Mesendoderm (in vitro differentiated cells): Measurements from ENCODE around the gene PELO.

Experiments
- DNase-seq: peaks from one replicate; pipeline ENCODE4 v3.0.0; 2013
- H2AK5ac ChIP-seq: 2 replicates; pipeline ENCODE4 v1.6.1; 2013; ENCODE audit warnings: low read length, inconsistent platforms
- H2BK120ac ChIP-seq: 2 replicates; pipeline ENCODE4 v1.6.1; 2013; ENCODE audit warnings: low read depth, mild to moderate bottlenecking, low read length, moderate library complexity, mixed read lengths
- H2BK15ac ChIP-seq: replicated peaks from 2 replicates; pipeline ENCODE4 v1.6.1; 2013; ENCODE audit warnings: low read depth, mild to moderate bottlenecking, moderate library complexity
- H2BK5ac ChIP-seq: 2 replicates; pipeline ENCODE4 v1.6.1; 2013; ENCODE audit warnings: low read length, inconsistent platforms
- H3K18ac ChIP-seq: 2 replicates; pipeline ENCODE4 v1.6.1; 2013; ENCODE audit warnings: mild to moderate bottlenecking, low read length, mixed read lengths
- H3K23ac ChIP-seq: one replicate; pipeline ENCODE4 v1.6.1; 2013; ENCODE audit warnings: low read length
- H3K27ac ChIP-seq: 2 replicates; pipeline ENCODE4 v1.5.1; 2013; ENCODE audit warnings: low read depth, mild to moderate bottlenecking, inconsistent platforms, low read length, moderate library complexity
- H3K27me3 ChIP-seq: 2 replicates; pipeline ENCODE4 v1.6.1; 2013; ENCODE audit warnings: low read length, control low read depth, mild to moderate bottlenecking, inconsistent platforms; ENCODE audit not compliant: insufficient read depth, poor library complexity
- H3K36me3 ChIP-seq: 2 replicates; pipeline ENCODE4 v1.6.1; 2013; ENCODE audit warnings: low read length, inconsistent platforms; ENCODE audit not compliant: control insufficient read depth, insufficient read depth
- H3K4ac ChIP-seq: one replicate; pipeline ENCODE4 v1.6.1; 2013; ENCODE audit warnings: low read depth, mild to moderate bottlenecking, low read length, moderate library complexity
- H3K4me1 ChIP-seq: 2 replicates; pipeline ENCODE4 v1.6.1; 2013; ENCODE audit warnings: low read depth, low read length, inconsistent platforms; ENCODE audit not compliant: control insufficient read depth
- H3K4me2 ChIP-seq: 2 replicates; pipeline ENCODE4 v1.6.1; 2013; ENCODE audit warnings: low read length
- H3K4me3 ChIP-seq: 2 replicates; pipeline ENCODE4 v1.5.1; 2013; ENCODE audit warnings: mild to moderate bottlenecking, low read length
- H3K56ac ChIP-seq: one replicate; pipeline ENCODE4 v1.6.1; 2013; ENCODE audit warnings: low read length
- H3K79me1 ChIP-seq: 2 replicates; pipeline ENCODE4 v1.6.1; 2013; ENCODE audit warnings: low read length, inconsistent platforms
- H3K79me2 ChIP-seq: 2 replicates; pipeline ENCODE4 v1.6.1; 2013; ENCODE audit warnings: mild to moderate bottlenecking, low read length; ENCODE audit not compliant: control insufficient read depth, insufficient read depth
- H3K9ac ChIP-seq: 2 replicates; pipeline ENCODE4 v1.6.1; 2013; ENCODE audit warnings: low read length, inconsistent platforms
- H4K5ac ChIP-seq: one replicate; pipeline ENCODE4 v1.6.1; 2013; ENCODE audit warnings: low read length
- H4K8ac ChIP-seq: one replicate; pipeline ENCODE4 v1.6.1; 2013; ENCODE audit warnings: low read depth, mild to moderate bottlenecking, control low read depth, low read length, moderate library complexity
- WGBS: extraction: QIAGEN DNeasy Blood & Tissue Kit; methylation state at CpG from one replicate; pipeline ENCODE4 v1.1.7; 2013; ENCODE audit warnings: low lambda C conversion rate, missing lambda C conversion rate; ENCODE audit not compliant: insufficient coverage; ENCODE audit errors: extremely low coverage; 5-methylcytosine and 5-hydroxymethylcytosine counted together

Gene PELO

DNA sequence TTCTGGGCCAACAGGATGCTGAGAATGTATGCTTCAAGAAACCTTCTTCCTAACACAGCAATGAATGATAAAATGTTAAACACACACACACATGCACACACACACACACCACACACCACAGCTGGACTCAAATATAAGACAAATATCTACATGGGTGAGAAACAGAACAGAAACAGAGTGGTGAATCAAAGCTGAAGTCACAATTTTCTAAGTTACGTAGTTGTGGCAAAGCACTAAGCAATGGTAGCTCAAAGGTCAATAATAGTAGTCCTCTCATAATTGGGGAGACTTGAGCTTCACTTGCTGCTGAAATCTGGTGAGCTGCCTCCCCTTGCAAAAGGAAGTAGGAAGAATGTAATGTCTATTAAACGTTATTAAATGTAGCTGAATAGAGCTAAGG, 33.7 kb upstream of the PELO start:
- Histone ChIP-seq H4K5ac (no peak overlapping the region), H3K9ac (no peak overlapping the region), H2BK15ac (no peak overlapping the region), H3K18ac (no peak overlapping the region), H3K36me3 (no peaks in the 10 kb centered on the region), H3K4me2 (no peak overlapping the region), H3K23ac (no peak overlapping the region), H4K8ac (no peak overlapping the region), H2BK120ac (no peak overlapping the region), H3K4me3 (no peak overlapping the region), H3K27ac (no peak overlapping the region), H2BK5ac (no peak overlapping the region), H2AK5ac (no peak overlapping the region), H3K79me1 (no peaks in the 10 kb centered on the region), H3K4me1 (no peaks in the 10 kb centered on the region), H3K79me2 (no peaks in the 10 kb centered on the region), H3K56ac (no peak overlapping the region), H3K4ac (no peak overlapping the region), H3K27me3 (no peaks in the 10 kb centered on the region)
- no peak for DNase-seq
- no CpG with 5 or more reads among the region's 2 CpGs for WGBS

DNA sequence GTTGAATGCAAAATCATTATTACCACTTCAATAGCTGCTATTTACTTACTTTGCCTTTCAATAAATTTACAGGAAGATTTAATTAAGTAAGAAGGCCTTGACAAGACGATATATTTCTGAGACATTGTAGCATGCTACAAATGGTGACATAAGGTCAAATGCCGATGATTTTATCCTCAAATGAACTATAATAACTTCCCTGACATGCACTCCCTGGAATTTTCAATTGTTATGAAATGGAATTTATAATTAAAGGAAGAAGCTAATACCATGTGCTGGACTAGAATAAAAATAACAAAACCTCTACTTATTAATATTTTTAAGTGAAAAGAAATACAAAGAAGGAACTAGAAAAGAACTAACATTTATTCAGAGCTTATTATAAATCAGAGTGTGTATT, 30.2 kb upstream of the PELO start:
- no peak overlapping the region for H2BK120ac ChIP-seq
- no peaks in the 10 kb centered on the region for H3K36me3 ChIP-seq
- no CpG with 5 or more reads among the region's 2 CpGs for whole genome bisulfite sequencing
- H3K9ac ChIP-seq = no peak overlapping the region
- H3K27ac ChIP-seq = no peak overlapping the region
- no peak overlapping the region for H2AK5ac ChIP-seq
- H3K23ac ChIP-seq = no peak overlapping the region
- no peak for DNase-seq
- H3K4me3 ChIP-seq = no peak overlapping the region
- no peaks in the 10 kb centered on the region for H3K27me3 ChIP-seq
- no peak overlapping the region for H3K4me2 ChIP-seq
- H3K79me1 ChIP-seq = no peaks in the 10 kb centered on the region
- no peak overlapping the region for H3K4ac ChIP-seq
- H3K18ac ChIP-seq = no peak overlapping the region
- H4K5ac ChIP-seq = no peak overlapping the region
- H2BK15ac ChIP-seq = no peak overlapping the region
- H3K56ac ChIP-seq = no peak overlapping the region
- no peaks in the 10 kb centered on the region for H3K79me2 ChIP-seq
- H4K8ac ChIP-seq = no peak overlapping the region
- no peaks in the 10 kb centered on the region for H3K4me1 ChIP-seq
- no peak overlapping the region for H2BK5ac ChIP-seq

DNA sequence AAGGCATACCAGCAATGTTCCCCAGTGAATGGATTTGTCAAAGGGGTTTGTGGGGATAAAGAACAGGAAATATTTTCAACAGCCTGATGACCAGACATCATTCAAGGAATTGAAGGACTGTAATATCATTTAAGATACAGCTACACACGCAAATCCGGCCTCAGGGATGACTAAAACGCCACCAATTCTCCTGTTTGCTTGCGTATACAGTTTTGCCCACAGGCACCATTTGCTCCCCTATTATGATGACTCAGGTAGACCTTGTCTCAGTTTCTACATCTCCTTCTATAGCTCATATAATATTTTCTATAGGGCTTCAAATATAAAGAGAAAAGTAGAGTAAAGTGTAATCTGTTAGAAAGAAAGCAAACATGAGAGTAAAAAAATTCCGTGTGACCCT, 29.7 kb upstream of the PELO start:
- H2AK5ac ChIP-seq = no peak overlapping the region
- H3K9ac ChIP-seq = no peak overlapping the region
- no peaks in the 10 kb centered on the region for H3K4me1 ChIP-seq
- no peaks in the 10 kb centered on the region for H3K79me1 ChIP-seq
- H3K27ac ChIP-seq = no peak overlapping the region
- no peak overlapping the region for H4K8ac ChIP-seq
- DNase-seq = no peak
- H4K5ac ChIP-seq = no peak overlapping the region
- no CpG with 5 or more reads among the region's 5 CpGs for WGBS
- no peak overlapping the region for H3K4me3 ChIP-seq
- no peaks in the 10 kb centered on the region for H3K27me3 ChIP-seq
- no peaks in the 10 kb centered on the region for H3K36me3 ChIP-seq
- no peak overlapping the region for H2BK120ac ChIP-seq
- no peak overlapping the region for H3K4me2 ChIP-seq
- H3K4ac ChIP-seq = no peak overlapping the region
- H2BK5ac ChIP-seq = no peak overlapping the region
- H3K23ac ChIP-seq = no peak overlapping the region
- H3K79me2 ChIP-seq = no peaks in the 10 kb centered on the region
- no peak overlapping the region for H3K56ac ChIP-seq
- H2BK15ac ChIP-seq = no peak overlapping the region
- no peak overlapping the region for H3K18ac ChIP-seq

DNA sequence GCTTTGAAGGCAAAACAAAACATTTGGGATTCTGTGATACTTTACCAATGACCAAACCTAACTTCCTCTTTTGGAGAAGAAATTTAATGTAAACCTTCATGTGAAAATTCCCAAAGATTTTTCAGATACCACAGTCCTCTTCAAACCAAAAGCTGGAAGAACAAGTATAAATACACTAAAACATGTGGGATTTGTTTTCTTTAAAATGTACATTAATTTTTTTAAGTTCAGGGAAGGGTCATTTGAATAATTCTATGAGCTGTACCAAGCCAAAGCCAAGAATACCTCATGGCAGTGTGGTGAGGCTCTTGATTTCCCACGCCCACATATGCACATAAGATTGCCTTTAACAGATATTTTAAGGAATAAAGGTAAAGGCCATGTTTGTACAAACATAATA, 28.4 kb upstream of the PELO start:
- H3K9ac ChIP-seq = no peak overlapping the region
- no peaks in the 10 kb centered on the region for H3K79me2 ChIP-seq
- no peak overlapping the region for H3K4me3 ChIP-seq
- no peak overlapping the region for H2BK120ac ChIP-seq
- no peaks in the 10 kb centered on the region for H3K4me1 ChIP-seq
- H2BK15ac ChIP-seq = no peak overlapping the region
- no peak overlapping the region for H3K4ac ChIP-seq
- no peak overlapping the region for H3K56ac ChIP-seq
- H2BK5ac ChIP-seq = no peak overlapping the region
- H3K27me3 ChIP-seq = no peaks in the 10 kb centered on the region
- DNase-seq = no peak
- no peak overlapping the region for H3K18ac ChIP-seq
- no peak overlapping the region for H3K23ac ChIP-seq
- H3K79me1 ChIP-seq = no peaks in the 10 kb centered on the region
- WGBS = no CpG with 5 or more reads among the region's 1 CpG
- no peak overlapping the region for H4K5ac ChIP-seq
- H3K27ac ChIP-seq = no peak overlapping the region
- no peak overlapping the region for H3K4me2 ChIP-seq
- H3K36me3 ChIP-seq = no peaks in the 10 kb centered on the region
- H4K8ac ChIP-seq = no peak overlapping the region
- no peak overlapping the region for H2AK5ac ChIP-seq

DNA sequence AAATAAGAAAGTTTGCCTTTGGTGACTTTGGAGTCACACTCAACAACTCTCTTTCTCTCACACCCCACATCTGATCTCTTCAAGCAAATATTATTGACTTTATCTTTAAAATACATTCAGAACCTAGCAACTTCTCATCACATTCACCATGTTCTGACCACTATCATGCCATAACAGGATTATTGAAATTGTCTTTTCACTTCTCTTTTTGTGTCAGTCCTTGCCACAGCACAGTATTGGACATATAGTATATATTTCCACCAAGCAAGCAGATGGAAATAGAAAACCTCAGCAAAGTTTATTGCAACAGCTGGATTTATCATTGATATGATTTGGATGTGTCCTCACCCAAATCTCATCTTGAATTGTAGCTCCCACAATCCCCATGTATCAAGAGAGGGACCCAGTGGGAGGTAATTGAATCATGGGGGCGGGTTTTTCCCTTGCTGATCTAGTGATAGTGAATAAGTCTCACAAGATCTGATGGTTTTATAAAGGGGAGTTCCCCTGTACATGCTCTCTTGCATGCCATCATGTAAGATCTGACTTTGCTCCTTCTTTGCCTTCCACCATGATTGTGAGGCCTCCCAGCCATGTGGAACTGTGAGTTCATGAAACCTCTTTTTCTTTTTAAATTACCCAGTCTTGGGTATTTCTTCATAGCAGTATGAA, 26.9 kb upstream of the PELO start:
- no peak overlapping the region for H4K5ac ChIP-seq
- no peak overlapping the region for H2BK15ac ChIP-seq
- H3K4me3 ChIP-seq = no peak overlapping the region
- H3K79me1 ChIP-seq = no peaks in the 10 kb centered on the region
- H3K4ac ChIP-seq = no peak overlapping the region
- no CpG with 5 or more reads among the region's 1 CpG for WGBS
- no peaks in the 10 kb centered on the region for H3K27me3 ChIP-seq
- H2AK5ac ChIP-seq = no peak overlapping the region
- H3K4me1 ChIP-seq = no peaks in the 10 kb centered on the region
- H2BK5ac ChIP-seq = no peak overlapping the region
- no peak overlapping the region for H2BK120ac ChIP-seq
- no peak overlapping the region for H3K4me2 ChIP-seq
- DNase-seq = no peak
- no peaks in the 10 kb centered on the region for H3K36me3 ChIP-seq
- no peaks in the 10 kb centered on the region for H3K79me2 ChIP-seq
- H3K9ac ChIP-seq = no peak overlapping the region
- no peak overlapping the region for H4K8ac ChIP-seq
- H3K56ac ChIP-seq = no peak overlapping the region
- no peak overlapping the region for H3K18ac ChIP-seq
- no peak overlapping the region for H3K27ac ChIP-seq
- H3K23ac ChIP-seq = no peak overlapping the region

DNA sequence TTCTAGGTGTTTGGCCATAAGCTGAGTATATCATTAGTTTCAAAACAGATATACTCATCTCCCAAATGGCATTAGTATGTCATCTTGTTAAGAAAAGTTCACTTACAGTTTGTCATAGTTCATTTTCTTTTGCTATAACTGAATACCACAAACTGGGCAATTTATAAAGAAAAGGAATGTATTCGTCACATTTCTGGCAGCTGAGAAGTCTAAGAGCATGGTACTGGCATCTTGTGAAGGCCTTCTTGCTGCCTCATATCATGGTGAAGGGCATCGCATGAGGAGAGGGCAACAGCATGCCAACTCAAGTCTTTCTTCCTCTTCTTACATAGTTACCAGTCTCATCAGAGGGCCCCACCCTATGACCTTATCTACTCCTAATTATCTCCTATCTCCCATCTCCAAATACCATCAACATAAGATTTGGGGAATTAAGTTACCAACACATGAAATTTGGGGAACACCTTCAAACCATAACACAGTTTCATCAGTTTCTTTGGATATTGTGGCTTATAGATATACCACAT, 20.4 kb upstream of the PELO start:
- Histone ChIP-seq H3K4me1 (no peaks in the 10 kb centered on the region), H2BK120ac (no peak overlapping the region), H3K79me2 (no peaks in the 10 kb centered on the region), H3K4ac (no peak overlapping the region), H2AK5ac (no peak overlapping the region), H2BK15ac (no peak overlapping the region), H3K27me3 (no peaks in the 10 kb centered on the region), H3K4me2 (no peak overlapping the region), H3K27ac (no peak overlapping the region), H3K4me3 (no peak overlapping the region), H3K79me1 (no peaks in the 10 kb centered on the region), H4K8ac (no peak overlapping the region), H3K36me3 (no peaks in the 10 kb centered on the region), H3K56ac (no peak overlapping the region), H3K9ac (no peak overlapping the region), H3K18ac (no peak overlapping the region), H3K23ac (no peak overlapping the region), H2BK5ac (no peak overlapping the region), H4K5ac (no peak overlapping the region)
- DNase-seq = no peak
- no CpG with 5 or more reads among the region's 2 CpGs for WGBS
